HG02642 (cell line): ENCODE results near the gene ARRDC3.
"Not testable (repeated sequence)": the region's sequence is repeated elsewhere in the genome, so short reads cannot be mapped to it uniquely, and the experiment has no call there.

ENCODE experiments used
- ATAC-seq: cut with Tn5 transposase; IDR thresholded peaks from one replicate; pipeline ENCODE4 v1.9.1; 2021; ENCODE audit warnings: mild to moderate bottlenecking; ENCODE audit not compliant: unreplicated experiment, poor library complexity

The ARRDC3 gene

DNA sequence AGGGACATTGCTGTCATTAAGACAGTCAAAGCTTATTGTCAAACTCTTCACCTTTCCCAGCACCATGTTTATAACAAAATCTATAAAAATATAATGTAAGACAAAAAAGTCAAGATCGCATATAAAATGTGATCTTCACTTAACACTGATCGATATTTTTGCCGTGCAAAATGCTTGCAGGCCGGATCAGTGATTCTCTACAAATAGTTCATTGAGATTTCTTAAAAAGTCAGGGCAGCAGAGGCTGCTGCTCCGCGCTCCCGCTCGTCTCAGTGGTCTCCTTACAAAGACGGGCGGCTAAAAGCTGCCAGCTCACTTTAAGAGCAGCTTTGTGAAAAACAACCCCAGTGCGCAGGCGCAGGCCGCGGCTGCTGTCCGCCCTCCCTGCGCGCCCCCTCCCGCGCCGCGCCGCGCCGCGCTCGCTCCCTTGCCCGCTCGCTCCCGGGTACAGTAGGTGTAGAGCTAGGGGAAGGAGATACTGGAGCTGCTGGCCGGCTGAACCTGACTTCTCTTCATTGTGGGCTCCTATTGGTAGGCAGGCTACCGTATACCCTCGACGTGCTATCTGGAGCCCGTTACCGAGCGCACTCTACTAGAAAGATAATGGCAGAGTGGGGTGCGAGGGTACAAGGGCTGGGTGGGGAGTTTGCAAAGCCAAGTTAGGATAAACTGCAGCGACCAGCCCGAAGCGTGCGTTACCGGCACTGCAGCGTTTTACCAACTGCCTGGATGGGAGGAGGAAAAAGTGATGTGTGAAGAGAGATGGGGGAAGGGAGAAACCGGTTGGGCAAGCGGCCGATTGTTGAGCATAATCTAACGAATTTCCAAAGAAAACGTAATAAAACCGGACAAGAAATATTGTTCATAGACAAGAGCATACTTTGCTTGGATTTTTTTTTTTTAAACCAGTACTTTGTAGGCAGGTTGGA is at the start of gene ARRDC3:
Gene ARRDC3 (minus strand): TSS at position 291 of the 929 bp plus-strand sequence. CDS start 225 bp downstream, at position 66.
- peak; percentile 58 for ATAC-seq

DNA sequence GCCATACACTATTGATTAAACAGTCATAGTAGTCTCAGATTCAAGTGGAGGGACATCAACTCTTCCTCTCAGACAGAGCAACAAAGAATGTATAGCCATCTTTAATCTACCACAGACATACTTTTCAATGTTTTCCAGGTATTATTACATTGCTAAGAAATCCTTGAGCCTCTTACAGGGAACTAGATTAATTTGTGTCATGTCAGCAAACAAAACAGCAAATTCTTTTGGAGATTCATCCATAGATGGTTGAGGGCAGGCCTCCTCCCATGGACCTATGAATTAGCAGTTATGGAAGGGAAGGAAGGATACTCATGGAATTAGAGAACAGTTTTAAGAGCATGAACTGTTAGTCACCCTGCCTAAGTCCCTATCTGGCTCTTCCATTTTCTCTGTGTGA is 47.8 kb upstream of the ARRDC3 start:
- no peak for ATAC-seq

- ATAC-seq, result no peak
Measured at GRCh38 chr5:91424638-91425436, 41.7 kb upstream of the ARRDC3 start.

GRCh38 chr5:91423871-91424270 is 40.8 kb upstream of the ARRDC3 start:
- no peak for ATAC-seq

DNA sequence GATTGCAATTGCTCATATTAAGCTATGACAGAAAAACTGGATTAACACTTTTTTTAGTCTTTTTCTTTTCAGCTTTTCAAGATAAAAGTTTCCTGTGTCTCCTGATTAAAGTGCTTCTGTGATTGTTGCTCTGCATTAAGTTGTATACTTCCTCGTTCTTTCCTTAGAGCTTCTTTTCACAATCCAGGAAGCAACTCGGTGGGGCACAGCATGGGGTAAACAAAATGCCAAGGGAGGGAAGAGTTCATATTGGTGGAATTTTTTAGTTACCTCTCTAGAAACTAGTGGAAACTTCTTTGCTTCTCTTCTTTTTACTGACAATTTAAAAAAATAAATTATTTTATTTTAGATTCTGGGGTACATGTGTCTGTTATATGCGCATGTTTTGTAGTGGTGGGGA is 37.8 kb upstream of the ARRDC3 start:
- ATAC-seq, result no peak

GRCh38 chr5:91419571-91420537 is 36.7 kb upstream of the ARRDC3 start:
- ATAC-seq, result peak; percentile 56

GRCh38 chr5:91419136-91419535 is 36.0 kb upstream of the ARRDC3 start:
- no peak for ATAC-seq

DNA sequence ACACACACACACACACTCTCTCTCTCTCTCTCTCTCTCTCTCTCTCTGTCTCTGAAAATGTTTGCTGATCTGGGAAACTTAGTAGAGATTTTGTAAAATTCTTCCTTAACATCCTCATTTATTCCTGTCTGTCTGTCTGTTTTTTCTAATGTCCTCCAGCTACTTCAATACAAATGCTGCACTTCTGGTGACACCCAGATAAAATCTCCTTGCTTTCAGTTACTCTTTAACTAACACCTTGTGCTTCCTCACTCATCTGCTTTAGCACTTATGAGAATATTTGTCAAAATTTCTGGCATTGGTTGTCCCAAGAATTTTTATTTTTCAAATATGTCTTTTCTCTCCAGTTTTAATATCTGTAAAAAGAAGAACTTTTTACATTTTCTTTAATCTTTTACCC is 35.0 kb upstream of the ARRDC3 start:
- ATAC-seq, result no peak

GRCh38 chr5:91417219-91417618 is 34.1 kb upstream of the ARRDC3 start:
- no peak for ATAC-seq

GRCh38 chr5:91416491-91416890 is 33.4 kb upstream of the ARRDC3 start:
- ATAC-seq, result no peak

GRCh38 chr5:91409304-91409703 is 26.2 kb upstream of the ARRDC3 start:
- no peak for ATAC-seq

DNA sequence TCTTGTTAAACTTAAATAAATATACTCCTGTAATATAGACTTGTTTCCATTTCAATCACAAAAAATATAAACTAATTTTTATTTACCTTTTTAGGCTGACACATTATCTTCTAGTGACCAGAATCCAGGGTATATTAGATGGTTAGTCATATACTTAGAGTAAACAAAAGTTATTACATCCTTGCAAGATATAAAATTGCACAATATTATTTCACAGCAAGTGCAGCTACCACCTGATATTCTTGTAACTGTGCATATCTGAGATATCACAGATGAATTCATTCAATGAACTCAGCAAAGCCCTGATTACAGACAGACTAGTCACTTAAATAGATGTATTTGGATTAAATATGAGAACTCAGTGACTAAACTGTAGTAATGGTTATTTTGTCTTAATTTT is 25.6 kb upstream of the ARRDC3 start:
- no peak for ATAC-seq

GRCh38 chr5:91407204-91407603 is 24.1 kb upstream of the ARRDC3 start:
- no peak for ATAC-seq

DNA sequence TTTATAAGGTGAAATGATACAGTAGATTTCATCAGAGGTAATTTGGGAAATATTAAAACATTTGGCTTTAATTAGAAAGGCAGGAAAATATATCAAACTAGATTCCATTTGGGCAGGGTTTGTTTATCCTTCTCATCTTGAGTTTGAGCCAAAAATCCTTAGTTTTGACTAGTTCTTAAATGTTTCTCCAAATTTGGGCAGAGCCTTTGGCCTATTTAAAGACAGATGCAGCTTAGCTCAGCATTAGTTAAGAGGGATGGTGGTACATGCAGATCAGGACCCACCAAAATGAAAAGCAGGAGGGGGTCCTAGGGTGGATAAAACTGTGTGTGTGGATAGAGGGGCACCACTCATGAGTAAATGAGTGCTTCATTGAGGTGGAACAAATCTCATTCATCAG is 20.3 kb upstream of the ARRDC3 start:
- ATAC-seq, result no peak

DNA sequence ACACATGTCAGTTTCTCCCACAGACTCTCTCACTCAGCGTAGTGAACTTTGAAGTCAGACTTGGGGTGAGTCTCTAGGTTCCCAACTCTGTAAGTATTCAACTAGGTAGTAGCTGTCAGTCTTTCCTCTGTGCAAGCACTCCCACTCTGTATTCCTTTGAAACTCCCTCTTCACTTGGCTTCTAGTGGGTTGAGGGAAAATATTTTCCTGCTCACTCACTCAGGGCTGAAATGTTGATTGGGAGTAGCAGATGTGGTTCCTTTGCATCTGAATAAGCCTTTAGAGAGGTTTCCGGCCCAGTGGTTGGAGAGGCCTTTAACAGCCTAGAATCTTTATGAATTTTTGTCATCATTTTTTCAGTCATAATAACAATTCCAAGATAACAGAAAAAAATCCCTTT is 18.1 kb upstream of the ARRDC3 start:
- ATAC-seq, result no peak

GRCh38 chr5:91397791-91398190 is 14.7 kb upstream of the ARRDC3 start:
- peak; percentile 68 for ATAC-seq

DNA sequence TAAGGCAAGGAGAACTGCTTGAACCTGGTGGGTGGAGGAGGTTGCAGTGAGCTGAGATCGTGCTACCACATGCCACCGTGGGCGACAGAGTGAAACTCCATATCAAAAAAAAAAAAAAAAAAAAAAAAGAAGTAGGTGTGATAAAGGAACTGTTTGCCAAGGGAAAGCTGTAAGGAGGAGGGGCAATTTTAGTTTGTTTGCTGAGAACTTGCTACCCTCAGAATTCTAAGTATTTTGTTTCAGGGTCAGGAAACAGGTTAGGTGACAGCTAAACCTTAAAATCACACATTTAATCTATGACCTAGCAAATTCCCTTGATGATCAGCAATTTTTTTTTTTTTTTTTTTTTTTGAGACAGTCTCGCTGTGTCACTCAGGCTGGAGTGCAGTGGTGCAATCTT is 7.2 kb upstream of the ARRDC3 start:
- no peak for ATAC-seq

- not testable (repeated sequence) for ATAC-seq
Measured at GRCh38 chr5:91389555-91389954, 6.4 kb upstream of the ARRDC3 start.

GRCh38 chr5:91388362-91388761 is 5.2 kb upstream of the ARRDC3 start:
- no peak for ATAC-seq

DNA sequence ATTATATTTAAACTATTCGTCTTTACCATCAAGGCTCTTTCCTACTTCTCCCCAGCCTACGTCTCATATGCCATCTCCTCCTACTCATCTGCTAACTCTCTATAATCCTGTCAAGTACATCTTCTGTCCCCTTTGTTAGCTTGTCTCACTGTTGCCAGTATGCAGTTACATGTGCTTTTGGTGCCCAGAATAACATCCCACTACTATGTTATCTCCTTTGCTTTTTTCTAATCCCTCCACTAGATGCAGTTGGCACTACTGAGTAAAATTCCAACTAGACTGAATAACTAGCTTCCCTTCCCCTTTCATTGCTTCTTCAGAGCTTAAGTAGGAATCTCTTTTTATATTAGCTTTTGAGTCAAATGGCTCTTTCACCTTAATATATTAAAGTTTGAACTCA is 3.0 kb upstream of the ARRDC3 start:
- no peak for ATAC-seq
